Stimulated activated CD8-positive, alpha-beta memory T cell treated with anti-CD3 and anti-CD28 coated beads, Interleukin-12 subunit alpha, Interleukin-12 subunit beta, amount 100 ng/mL, for 24 hours (primary cell): ENCODE data around the gene GMCL1.
"Not testable (repeated sequence)": the region's sequence is repeated elsewhere in the genome, so short reads cannot be mapped to it uniquely, and the experiment has no call there.

Source experiments
- DNase-seq: peaks from one replicate; pipeline ENCODE4 v3.0.0-alpha.2; 2020; ENCODE audit errors: extremely low read depth

The GMCL1 gene

GRCh38 chr2:69807821-69808540 lies 21.5 kb upstream of the GMCL1 start:
- no peak for DNase-seq

- no peak for DNase-seq
Observed at GRCh38 chr2:69810550-69810949, 18.9 kb upstream of the GMCL1 start.

- DNase-seq, result no peak
Observed at GRCh38 chr2:69811018-69811417, 18.4 kb upstream of the GMCL1 start.

GRCh38 chr2:69811591-69811990 lies 17.9 kb upstream of the GMCL1 start:
- DNase-seq, result no peak

- no peak for DNase-seq
Observed at GRCh38 chr2:69815717-69816116, 13.7 kb upstream of the GMCL1 start.

GRCh38 chr2:69816923-69817542 lies 12.4 kb upstream of the GMCL1 start:
- DNase-seq, result peak; percentile 21

- no peak for DNase-seq
Observed at GRCh38 chr2:69817729-69818501, 11.5 kb upstream of the GMCL1 start.

GRCh38 chr2:69827796-69828540 lies 1.5 kb upstream of the GMCL1 start:
- DNase-seq, result no peak

- no peak for DNase-seq
Observed at GRCh38 chr2:69828938-69829255, 563 bp upstream of the GMCL1 start.

GRCh38 chr2:69830045-69830905 lies 815 bp downstream of the GMCL1 start:
- DNase-seq, result no peak

GRCh38 chr2:69830906-69831241 lies 1.4 kb downstream of the GMCL1 start:
- DNase-seq, result not testable (repeated sequence)

GRCh38 chr2:69831354-69831905 lies 2.0 kb downstream of the GMCL1 start:
- DNase-seq, result no peak

GRCh38 chr2:69833752-69834151 lies 4.3 kb downstream of the GMCL1 start:
- DNase-seq, result no peak

- no peak for DNase-seq
Observed at GRCh38 chr2:69835666-69836065, 6.2 kb downstream of the GMCL1 start.

- no peak for DNase-seq
Observed at GRCh38 chr2:69836316-69836715, 6.9 kb downstream of the GMCL1 start.

- no peak for DNase-seq
Observed at GRCh38 chr2:69837533-69837932, 8.1 kb downstream of the GMCL1 start.

- DNase-seq, result no peak
Observed at GRCh38 chr2:69843993-69844392, 14.5 kb downstream of the GMCL1 start.

- DNase-seq, result no peak
Observed at GRCh38 chr2:69844560-69844959, 15.1 kb downstream of the GMCL1 start.

GRCh38 chr2:69846182-69847067 lies 17.0 kb downstream of the GMCL1 start:
- DNase-seq, result no peak
